SK-N-MC (cell line): ENCODE results near the gene APBA1.

Source experiments
- EZH2 ChIP-seq: fragments of 200-600 bp; sonication (generic); IDR thresholded peaks from one replicate; pipeline ENCODE4 v1.6.1; 2017; ENCODE audit warnings: antibody characterized with exemption
- FOXP2 ChIP-seq: optimal IDR thresholded peaks from 2 replicates; pipeline ENCODE3; 2011; ENCODE audit warnings: mild to moderate bottlenecking, moderate library complexity; ENCODE audit not compliant: insufficient read depth; ENCODE audit errors: extremely low read length, control extremely low read depth
- POLR2AphosphoS5 ChIP-seq: IDR thresholded peaks from 2 replicates; pipeline ENCODE4 v1.6.1; 2012; ENCODE audit warnings: mild to moderate bottlenecking, low read depth, low read length, borderline replicate concordance

GRCh38 chr9:69580582-69581214 lies 91.5 kb downstream of the APBA1 start:
- TF ChIP-seq EZH2 (no peak), POLR2AphosphoS5 (no peak), FOXP2 (no peak)
